ENCODE results near the gene PRR19.

DNA sequence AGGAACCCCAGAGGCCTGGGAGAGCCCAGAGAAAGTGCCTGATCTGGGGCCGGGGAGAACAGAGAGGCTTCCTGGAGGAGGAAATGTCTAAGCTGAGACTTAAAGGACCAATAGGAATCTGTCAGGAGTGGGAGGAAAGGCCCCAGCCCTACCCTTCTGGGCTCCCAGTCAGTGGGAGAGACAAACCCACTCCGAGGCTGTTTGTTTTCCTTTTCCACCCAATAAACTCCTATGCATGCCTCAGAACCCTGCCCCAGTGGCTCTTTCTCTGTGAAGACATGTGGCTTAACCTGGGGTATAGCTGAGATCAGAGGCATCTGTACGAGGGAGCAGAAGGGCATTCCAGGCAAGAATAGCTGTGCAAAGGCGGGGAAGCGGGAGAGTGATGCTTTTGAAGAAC lies 25.4 kb downstream of the PRR19 start:
- TF ChIP-seq EZH2 (IDR thresholded peaks at IDR 0.05; ENCODE audit: borderline replicate concordance, control insufficient read depth, low read depth, low read length) (no peak), ZBED1 (IDR thresholded peaks at IDR 0.05; ENCODE audit: borderline replicate concordance) (no peak)

All from GM12878 (cell line).